PFSK-1 (cell line): Measurements from ENCODE around the gene CHST15.

Experiments used
- FOXP2 ChIP-seq: optimal IDR thresholded peaks from 2 replicates; pipeline ENCODE3; 2011; ENCODE audit warnings: borderline replicate concordance, control low read depth, inconsistent platforms; ENCODE audit not compliant: insufficient read depth; ENCODE audit errors: extremely low read length, extremely low read depth
- POLR2AphosphoS5 ChIP-seq: IDR thresholded peaks from 2 replicates; pipeline ENCODE4 v1.6.1; 2012; ENCODE audit warnings: low read depth, mild to moderate bottlenecking, control low read depth, low read length, moderate library complexity
- SIN3A ChIP-seq: IDR thresholded peaks from 2 replicates; pipeline ENCODE4 v1.6.1; 2012; ENCODE audit warnings: mild to moderate bottlenecking, low read length, moderate library complexity, borderline replicate concordance; ENCODE audit not compliant: insufficient read depth
- TAF1 ChIP-seq: IDR thresholded peaks from 2 replicates; pipeline ENCODE4 v1.6.1; 2012; ENCODE audit warnings: low read length, control low read depth, borderline replicate concordance; ENCODE audit not compliant: insufficient read depth
- TF ChIP-seq, protein P1 (sequence below), 2 experiments: IDR thresholded peaks; 2 replicates each; pipeline versions ENCODE4 v1.6.1 to v1.8.0; 2011 to 2012; ENCODE audit warnings: low read depth in 2 of 2, low read length in 2 of 2, control low read depth in 1 of 2, inconsistent platforms in 1 of 2, mild to moderate bottlenecking in 1 of 2, moderate library complexity in 1 of 2; ENCODE audit not compliant: insufficient read depth in 1 of 2

The CHST15 gene

DNA sequence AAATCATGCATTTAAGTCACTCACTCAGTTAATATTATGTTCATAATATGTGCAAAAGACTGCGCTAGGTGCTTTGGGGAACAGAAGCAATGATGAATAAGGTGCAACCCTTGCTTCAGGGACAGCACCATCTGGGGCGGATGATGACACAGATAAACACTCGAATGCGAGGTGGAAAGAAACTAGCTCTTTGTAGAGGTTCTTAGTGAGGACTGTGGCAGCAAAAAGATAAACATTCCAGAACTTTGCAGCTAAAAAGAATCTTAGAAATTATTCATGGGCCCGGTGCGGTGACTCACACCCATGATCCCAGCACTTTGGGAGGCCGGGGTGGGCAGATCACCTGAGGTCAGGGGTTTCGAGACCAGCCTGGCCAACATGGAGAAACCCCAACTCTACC, 29.8 kb upstream of the CHST15 start:
- TF ChIP-seq, protein P1, sequence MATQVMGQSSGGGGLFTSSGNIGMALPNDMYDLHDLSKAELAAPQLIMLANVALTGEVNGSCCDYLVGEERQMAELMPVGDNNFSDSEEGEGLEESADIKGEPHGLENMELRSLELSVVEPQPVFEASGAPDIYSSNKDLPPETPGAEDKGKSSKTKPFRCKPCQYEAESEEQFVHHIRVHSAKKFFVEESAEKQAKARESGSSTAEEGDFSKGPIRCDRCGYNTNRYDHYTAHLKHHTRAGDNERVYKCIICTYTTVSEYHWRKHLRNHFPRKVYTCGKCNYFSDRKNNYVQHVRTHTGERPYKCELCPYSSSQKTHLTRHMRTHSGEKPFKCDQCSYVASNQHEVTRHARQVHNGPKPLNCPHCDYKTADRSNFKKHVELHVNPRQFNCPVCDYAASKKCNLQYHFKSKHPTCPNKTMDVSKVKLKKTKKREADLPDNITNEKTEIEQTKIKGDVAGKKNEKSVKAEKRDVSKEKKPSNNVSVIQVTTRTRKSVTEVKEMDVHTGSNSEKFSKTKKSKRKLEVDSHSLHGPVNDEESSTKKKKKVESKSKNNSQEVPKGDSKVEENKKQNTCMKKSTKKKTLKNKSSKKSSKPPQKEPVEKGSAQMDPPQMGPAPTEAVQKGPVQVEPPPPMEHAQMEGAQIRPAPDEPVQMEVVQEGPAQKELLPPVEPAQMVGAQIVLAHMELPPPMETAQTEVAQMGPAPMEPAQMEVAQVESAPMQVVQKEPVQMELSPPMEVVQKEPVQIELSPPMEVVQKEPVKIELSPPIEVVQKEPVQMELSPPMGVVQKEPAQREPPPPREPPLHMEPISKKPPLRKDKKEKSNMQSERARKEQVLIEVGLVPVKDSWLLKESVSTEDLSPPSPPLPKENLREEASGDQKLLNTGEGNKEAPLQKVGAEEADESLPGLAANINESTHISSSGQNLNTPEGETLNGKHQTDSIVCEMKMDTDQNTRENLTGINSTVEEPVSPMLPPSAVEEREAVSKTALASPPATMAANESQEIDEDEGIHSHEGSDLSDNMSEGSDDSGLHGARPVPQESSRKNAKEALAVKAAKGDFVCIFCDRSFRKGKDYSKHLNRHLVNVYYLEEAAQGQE (IDR thresholded peaks at IDR 0.05; ENCODE audit: insufficient read depth in 1 of 2, low read depth in 2 of 2, low read length in 2 of 2): no peak
- TF ChIP-seq TAF1: no peak

DNA sequence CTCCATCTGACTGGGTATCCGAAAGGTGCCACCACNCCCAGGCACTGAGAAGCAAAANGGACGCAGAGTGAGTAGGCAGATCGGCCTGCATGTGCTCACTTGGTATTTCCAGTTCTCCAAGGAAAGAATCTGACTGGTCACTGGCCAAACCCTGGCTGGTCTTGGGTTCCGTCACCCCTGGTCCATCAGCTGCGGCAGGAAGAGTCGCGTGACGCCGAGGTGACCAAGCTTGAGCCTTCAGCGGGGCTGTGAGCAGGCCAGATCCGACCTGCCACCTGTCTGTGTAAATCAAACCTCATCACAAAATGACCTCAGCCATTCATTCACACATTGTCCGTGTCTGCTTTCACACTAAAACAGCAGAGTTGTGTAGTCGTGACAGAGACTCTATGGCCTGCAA, 28.8 kb upstream of the CHST15 start:
- no peak for TF ChIP-seq FOXP2
- TF ChIP-seq TAF1: no peak
- TF ChIP-seq, protein P1 (IDR thresholded peaks at IDR 0.05; ENCODE audit: insufficient read depth in 1 of 2, low read depth in 2 of 2, low read length in 2 of 2): no peak
- no peak for TF ChIP-seq SIN3A
- no peak for TF ChIP-seq POLR2AphosphoS5

DNA sequence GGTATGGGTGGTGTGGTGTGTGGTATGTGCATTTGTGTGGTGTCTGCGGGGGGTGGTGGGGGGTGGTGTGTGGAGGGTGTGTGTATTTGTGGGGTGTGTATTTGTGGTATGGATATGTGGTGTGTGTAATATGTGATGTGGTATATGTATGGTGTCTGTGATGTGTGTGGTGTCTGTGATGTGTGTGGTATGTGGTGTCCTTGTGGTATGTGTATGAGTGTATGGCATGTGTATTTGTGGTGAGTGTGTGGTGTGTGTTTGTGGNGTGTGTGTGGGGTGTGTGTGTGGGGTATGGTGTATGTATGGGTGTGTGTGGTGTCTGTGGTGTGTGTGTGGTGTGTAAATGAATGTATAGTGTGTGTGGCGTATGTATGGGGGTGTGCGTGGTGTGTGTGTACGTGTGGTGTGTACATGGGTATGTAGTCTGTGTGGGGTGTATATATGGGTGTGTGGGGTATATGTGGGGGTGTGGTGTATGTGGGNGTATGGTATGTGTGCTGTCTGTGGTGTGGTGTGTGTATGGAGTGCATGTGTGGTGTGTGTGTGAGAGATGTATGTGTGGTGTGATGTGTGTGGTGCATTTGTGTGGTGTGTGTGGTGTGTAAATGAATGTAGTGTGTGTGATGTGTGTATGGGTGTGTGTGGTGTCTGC, 27.1 kb upstream of the CHST15 start:
- TF ChIP-seq TAF1 (no peak), SIN3A (no peak), FOXP2 (no peak), POLR2AphosphoS5 (no peak)
- TF ChIP-seq, protein P1 (IDR thresholded peaks at IDR 0.05; ENCODE audit: insufficient read depth in 1 of 2, low read depth in 2 of 2, low read length in 2 of 2): no peak

DNA sequence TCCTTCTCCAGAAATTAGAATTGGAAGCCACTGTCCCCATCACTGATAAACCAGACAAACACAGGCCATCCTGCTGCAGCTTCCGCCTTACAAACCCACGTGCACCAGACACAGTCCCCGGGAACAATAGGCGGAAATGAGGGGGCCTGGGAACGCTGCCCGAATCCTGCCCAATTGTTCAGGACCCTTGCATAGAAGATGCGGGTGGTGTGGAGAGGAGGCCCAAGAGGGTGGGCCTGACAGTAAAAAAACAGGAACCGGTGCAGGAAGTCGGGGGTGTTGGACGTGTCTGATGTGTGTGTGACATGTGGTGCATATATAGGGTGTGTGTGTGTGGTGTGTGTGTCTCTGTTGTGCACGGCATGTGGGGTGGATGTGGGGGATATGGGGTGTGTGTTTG, 26.5 kb upstream of the CHST15 start:
- TF ChIP-seq, protein P1 (IDR thresholded peaks at IDR 0.05; ENCODE audit: insufficient read depth in 1 of 2, low read depth in 2 of 2, low read length in 2 of 2): no peak
- TF ChIP-seq POLR2AphosphoS5 (no peak), FOXP2 (no peak), TAF1 (no peak), SIN3A (no peak)

DNA sequence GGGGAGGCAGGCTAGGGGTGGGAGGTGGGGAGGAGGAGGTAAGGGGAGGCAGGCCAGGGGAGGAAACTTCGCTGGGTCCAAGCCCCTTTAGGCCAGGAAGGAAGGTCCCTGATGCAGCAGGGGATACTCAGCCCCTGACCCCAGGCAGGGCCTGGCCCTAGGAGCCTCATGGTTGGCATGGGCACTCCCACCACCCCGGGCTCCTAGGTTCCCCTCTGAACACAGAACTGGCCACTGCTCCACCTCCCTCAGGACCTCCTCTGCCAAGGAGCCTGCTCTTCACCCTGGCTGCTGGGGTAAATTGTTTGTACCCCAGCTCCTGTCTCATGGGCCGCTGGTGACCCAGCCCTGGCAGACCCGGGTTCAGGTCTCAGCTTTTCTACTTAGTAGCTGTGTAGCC, 25.8 kb upstream of the CHST15 start:
- TF ChIP-seq POLR2AphosphoS5 (no peak), SIN3A (no peak), TAF1 (no peak), FOXP2 (no peak)
- TF ChIP-seq, protein P1 (IDR thresholded peaks at IDR 0.05; ENCODE audit: insufficient read depth in 1 of 2, low read depth in 2 of 2, low read length in 2 of 2): no peak
